ENCODE results near the gene HLA-B.

DNA sequence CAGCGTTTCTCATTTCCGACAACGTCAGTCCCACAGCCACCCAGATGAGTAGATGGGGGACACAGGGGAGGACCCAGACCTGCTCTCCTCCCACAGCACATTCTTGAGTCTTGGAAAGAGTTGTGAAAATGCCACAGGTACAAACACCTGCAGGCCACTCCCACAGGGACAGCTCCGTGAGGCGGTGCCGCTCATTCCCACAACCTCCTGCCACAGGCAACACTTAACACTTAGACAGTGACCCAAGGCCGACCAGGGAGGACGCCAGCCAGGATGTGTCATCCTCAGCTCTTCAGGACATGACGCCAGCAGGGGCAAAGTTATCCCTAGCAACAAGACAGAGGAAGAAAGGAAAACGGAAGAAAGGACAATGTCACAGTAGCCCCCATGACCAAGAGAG lies 22.9 kb upstream of the HLA-B start:
- no peak for TF ChIP-seq CTCF (IDR thresholded peaks at IDR 0.05)
- TF ChIP-seq POLR2A (IDR thresholded peaks at IDR 0.05), result peak; percentile 47 to 76

Data from Peyer's patch (tissue), 4 donors.